GM19240 (cell line): ENCODE results near the gene CXCL6.

ENCODE experiments used
- DNase-seq: peaks from one replicate; pipeline ENCODE4 v3.0.0; 2011; ENCODE audit warnings: low spot score; ENCODE audit not compliant: insufficient read length

The CXCL6 gene

DNA sequence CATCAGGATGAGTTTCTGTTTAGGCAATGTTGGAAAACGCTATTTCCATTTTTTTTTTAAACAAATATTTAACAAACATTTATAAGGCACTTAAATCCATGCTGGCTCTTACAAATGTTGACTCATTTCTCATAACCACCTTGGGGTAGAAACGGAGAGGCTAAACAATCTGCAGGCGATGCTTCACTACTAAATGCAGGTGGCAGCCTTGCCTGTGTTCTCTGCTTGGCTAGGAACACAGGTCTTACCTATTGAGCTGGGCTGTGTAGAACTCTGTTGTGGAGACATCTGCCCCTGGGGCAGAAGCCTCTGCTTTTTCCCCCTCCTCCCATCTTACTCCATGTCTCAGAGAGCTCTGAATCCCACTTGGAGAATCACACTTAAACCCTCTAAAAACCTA, 31.3 kb downstream of the CXCL6 start:
- no peak for DNase-seq

DNA sequence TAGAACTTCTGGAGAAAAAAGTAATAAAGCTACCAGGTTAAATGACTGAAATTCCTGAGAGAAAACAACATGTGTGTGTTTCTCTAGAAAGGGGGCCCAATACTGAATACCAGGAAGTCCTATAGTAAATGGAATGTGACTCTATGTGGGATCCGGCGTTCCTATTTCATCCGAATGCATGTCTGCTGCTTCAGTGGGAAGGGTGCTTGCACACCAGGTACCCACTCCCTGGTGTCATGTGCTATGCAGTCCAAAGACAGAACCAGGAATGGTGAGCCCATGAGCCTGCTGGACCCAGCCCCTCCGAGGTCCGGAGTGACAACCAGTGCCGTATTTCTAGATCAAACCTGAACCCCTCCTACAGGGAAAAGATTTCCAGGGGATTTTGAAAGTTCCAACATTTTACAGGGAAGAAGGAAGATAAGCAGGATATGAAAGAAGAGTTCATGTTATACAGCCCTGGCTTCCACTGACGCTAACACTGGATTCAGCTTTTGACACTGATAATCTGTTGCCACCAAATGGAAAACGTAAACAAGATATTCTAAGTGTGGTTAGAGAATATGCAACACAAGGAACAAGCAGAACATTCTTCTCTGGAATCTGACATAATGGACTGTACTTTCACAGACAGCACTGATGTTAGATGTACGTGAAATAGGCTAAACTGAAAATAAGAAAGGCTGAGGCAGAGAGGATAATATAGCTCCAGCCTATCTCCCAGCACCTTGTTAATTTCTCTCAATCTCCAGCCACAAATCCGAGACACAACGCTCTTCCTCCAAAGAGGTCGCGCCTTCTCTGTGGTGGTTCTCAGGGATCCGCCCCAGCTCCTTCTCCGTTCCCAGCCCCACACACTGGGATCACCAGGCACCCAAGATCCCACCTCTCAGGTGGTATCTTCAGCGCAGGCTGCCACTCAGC, 32.0 kb downstream of the CXCL6 start:
- DNase-seq = no peak

DNA sequence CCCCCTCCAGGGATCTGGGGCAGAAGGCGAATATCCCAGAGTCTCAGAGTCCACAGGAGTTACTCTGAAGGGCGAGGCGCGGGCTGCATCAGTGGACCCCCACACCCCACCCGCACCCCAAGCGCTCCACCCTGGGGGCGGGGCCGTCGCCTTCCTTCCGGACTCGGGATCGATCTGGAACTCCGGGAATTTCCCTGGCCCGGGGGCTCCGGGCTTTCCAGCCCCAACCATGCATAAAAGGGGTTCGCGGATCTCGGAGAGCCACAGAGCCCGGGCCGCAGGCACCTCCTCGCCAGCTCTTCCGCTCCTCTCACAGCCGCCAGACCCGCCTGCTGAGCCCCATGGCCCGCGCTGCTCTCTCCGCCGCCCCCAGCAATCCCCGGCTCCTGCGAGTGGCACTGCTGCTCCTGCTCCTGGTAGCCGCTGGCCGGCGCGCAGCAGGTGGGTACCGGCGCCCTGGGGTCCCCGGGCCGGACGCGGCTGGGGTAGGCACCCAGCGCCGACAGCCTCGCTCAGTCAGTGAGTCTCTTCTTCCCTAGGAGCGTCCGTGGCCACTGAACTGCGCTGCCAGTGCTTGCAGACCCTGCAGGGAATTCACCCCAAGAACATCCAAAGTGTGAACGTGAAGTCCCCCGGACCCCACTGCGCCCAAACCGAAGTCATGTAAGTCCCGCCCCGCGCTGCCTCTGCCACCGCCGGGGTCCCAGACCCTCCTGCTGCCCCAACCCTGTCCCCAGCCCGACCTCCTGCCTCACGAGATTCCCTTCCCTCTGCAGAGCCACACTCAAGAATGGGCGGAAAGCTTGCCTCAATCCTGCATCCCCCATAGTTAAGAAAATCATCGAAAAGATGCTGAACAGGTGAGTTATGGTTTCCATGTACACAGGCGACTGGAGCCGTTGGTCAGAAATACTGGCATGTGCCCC, 32.9 kb downstream of the CXCL6 start, which contains the start of gene CXCL1:
CXCL1 (plus strand) TSS at position 264 of the 926 bp plus-strand sequence; CDS start at position 342, 78 bp downstream.
- DNase-seq = no peak

DNA sequence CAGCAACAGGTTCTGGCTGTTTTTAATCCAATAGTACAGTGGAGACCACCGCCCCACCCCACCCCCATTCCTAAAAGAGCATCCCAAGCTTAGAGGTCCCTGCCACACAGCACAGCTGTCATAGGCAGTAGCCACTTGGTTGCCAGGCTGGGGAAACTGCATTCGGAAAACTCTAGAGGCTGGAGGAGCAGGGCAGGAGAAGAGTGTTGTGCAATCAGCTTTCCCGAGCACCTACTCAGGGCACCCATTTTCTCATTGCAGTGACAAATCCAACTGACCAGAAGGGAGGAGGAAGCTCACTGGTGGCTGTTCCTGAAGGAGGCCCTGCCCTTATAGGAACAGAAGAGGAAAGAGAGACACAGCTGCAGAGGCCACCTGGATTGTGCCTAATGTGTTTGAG, 33.8 kb downstream of the CXCL6 start:
- DNase-seq = no peak

DNA sequence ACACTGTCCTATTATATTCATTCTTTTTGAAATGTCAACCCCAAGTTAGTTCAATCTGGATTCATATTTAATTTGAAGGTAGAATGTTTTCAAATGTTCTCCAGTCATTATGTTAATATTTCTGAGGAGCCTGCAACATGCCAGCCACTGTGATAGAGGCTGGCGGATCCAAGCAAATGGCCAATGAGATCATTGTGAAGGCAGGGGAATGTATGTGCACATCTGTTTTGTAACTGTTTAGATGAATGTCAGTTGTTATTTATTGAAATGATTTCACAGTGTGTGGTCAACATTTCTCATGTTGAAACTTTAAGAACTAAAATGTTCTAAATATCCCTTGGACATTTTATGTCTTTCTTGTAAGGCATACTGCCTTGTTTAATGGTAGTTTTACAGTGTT, 34.3 kb downstream of the CXCL6 start:
- no peak for DNase-seq

DNA sequence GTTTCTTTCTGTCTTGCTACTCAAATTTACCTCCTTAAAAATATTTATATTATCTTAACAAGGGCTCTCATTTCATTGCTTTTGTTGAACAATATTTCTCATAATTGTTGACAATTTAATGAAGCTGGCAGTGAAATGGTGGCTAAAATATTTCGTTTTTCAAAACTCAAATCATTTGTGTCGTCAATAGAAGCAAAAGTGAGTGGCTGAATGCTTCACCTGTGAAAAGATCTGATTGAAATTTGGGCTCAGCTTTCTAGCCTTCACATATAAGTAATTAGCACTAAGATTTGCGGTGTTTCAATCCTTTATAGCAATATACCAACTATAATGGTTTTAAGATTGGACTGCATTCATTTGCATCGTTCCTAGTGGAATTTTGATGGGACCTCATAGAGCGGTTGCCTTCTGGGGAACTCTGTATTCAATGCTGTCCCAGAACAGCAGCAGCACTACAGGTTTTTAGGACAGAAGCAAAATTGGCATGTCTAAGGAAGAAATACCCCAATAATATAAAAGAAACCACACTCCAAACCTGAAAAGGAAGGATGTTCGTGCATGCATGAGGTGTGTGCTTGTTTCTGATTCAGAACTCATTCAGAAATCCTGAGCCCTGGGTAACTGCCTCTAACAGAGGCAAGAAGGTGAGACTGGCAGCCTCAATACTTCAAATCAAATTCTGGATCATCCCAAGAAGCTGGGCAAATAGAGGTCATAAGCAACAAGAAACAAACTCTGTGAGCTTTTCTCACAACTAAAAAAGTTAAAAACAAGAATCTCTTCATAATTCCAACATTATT, 35.2 kb downstream of the CXCL6 start:
- DNase-seq = no peak

DNA sequence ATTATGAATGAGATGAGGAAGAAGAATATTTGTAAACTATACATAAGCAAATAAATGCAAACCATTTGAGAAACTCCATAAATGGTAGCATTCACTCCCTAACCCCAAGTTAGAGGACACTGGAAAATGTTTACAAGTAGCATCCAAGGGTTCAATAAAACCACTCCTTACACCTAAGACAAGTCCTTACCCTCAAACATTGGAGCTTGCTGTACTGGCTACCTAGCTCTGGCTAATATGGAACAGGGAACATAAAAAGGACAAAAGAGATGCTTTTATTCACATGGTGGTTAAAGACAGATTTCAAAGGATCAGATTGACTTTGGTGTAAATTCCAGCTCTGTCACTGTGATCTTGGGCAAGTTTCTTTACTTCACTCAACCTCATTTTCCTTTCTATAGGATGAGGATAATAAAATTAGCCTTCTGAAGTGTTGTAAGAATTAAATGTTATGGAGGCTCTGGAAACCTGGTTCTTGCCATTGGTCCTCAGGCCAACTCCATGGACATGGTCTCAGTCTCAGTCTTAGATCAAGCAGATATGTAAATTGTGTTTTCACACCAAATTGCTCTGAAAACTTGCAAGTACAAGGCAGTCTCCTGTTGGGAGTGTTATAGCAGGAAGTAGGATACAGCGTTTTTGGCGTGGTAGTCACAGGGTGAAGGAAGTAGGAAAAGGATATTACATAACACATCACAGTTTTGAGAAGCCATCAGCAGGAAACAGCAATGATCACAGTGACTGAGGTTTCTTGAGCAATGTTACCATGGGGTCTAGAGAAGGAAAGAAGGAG, 36.0 kb downstream of the CXCL6 start:
- no peak for DNase-seq

DNA sequence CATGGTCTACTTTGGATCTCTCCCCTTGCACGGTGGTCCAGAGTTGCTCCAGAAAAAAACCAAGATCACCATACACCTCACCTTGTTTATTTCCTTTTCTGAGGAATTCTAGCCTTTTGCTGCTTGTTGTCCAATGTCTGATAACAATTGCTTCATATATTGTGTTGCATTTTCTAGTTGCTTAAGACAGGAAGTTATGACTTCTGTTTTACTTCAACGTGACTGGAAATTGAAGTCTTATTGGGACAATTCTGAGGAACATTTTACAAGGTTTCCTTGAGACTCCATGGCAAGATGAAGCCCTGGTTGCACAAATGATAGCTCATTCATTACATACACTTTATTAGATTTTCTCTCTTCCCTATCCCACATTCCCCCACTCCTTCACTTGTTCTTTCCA, 37.9 kb downstream of the CXCL6 start:
- DNase-seq = no peak

DNA sequence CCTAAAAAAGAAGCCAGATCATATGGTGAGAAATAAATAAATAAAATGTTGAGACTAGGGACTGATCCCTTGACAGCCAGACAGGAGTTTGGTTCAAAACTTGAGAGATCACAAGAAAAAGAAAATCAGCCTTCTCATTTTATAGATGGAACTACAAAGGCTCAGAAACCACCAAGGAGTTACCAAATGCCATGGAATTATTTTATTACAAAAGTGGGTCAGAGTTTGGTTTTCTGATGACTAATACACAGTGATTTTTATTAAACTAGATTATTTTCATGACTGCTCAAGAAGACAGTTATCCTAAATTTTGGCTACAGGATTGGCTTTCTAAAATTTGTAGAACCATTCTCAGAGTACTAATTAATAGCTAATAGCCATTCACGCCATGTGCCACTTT, 38.9 kb downstream of the CXCL6 start:
- DNase-seq = no peak

DNA sequence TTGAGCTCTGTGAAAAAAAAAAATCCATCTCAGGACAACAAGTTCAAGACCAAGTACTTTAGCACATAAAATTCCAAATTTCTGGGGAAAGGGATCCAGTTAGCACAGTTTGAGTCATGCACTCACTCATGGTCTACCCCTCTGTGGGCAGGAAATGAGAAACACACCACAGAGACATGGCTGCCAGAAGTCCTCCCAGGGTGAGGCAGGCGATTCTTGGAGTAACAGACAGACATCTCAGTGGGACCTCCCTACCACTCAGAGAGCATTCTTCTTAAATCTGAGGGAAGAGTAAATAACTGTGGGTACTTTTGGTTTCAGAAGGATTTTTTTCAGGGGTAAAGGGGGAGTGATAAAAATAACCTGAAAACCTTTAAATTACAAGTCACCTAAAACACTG, 46.8 kb downstream of the CXCL6 start:
- DNase-seq = no peak

DNA sequence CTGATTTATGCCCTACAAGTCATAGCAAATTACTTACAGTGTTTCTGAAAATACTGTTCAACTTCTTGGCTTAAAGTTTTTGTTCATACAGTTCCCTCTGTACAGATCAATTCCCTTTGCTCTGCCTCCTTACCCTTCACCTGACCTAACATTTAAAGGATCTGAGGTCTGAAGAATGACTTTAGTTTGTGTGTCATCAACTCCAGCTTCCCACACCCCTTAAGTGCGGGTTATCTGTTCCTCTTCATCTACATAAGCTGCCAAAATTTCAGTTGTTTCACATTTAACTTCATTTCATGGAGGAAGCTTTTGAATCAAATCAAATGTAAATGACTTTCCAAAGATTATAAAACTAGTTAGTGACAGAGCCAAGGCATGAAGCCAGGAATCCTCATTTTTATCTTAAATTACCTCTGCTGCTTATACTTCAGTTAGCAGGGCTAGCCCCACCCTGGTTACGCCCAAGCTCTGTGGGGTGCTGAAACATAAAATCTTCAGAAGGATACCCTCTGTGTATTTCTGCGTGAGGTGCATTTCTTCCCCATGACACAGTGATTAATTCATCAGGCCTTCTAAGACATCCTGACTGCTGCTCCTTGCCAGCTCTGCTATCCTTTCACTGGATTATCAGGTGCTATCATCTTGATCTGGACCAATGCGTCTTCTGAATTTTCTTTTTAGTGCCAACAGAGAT, 49.2 kb downstream of the CXCL6 start:
- no peak for DNase-seq
